OCI-LY1 (cell line): ENCODE results near the gene AGPAT1.

Source experiments
- H2AFZ ChIP-seq: fragments of 200-600 bp; sonication (generic), shearing (Covaris generic); 2 replicates; pipeline ENCODE4 v1.6.0; 2014; ENCODE audit warnings: antibody characterized with exemption, mild to moderate bottlenecking, low read length
- H3F3A ChIP-seq: fragments of 200-600 bp; sonication (generic), shearing (Covaris generic); 2 replicates; pipeline ENCODE4 v1.6.0; 2014; ENCODE audit warnings: mild to moderate bottlenecking, antibody characterized with exemption, low read length, moderate library complexity; ENCODE audit not compliant: insufficient read depth
- H3K27ac ChIP-seq: fragments of 200-600 bp; sonication (generic); 2 replicates; pipeline ENCODE4 v1.5.1; 2014; ENCODE audit warnings: low read length, mixed run types, mild to moderate bottlenecking, low read depth; ENCODE audit not compliant: poor library complexity, severe bottlenecking
- H3K27me3 ChIP-seq: fragments of 200-600 bp; sonication (generic); 2 replicates; pipeline ENCODE4 v1.6.0; 2014; ENCODE audit warnings: antibody characterized with exemption, mild to moderate bottlenecking, low read length, moderate library complexity; ENCODE audit not compliant: insufficient read depth
- H3K36me3 ChIP-seq: fragments of 200-600 bp; sonication (generic); 2 replicates; pipeline ENCODE4 v1.6.1; 2014; ENCODE audit warnings: mild to moderate bottlenecking, antibody characterized with exemption, low read length, moderate library complexity, mixed read lengths; ENCODE audit not compliant: insufficient read depth
- H3K4me1 ChIP-seq: fragments of 200-600 bp; sonication (generic); 2 replicates; pipeline ENCODE4 v1.5.1; 2014; ENCODE audit warnings: mild to moderate bottlenecking, low read length, moderate library complexity; ENCODE audit not compliant: insufficient read depth, severe bottlenecking
- H3K4me2 ChIP-seq: fragments of 200-600 bp; sonication (generic), shearing (Covaris generic); 2 replicates; pipeline ENCODE4 v1.6.1; 2014; ENCODE audit warnings: low read length
- H3K4me3 ChIP-seq: fragments of 200-600 bp; sonication (generic); 2 replicates; pipeline ENCODE4 v1.5.1; 2014; ENCODE audit warnings: low read length, low read depth, mild to moderate bottlenecking, mixed read lengths; ENCODE audit not compliant: poor library complexity, severe bottlenecking
- H3K79me2 ChIP-seq: fragments of 200-600 bp; shearing (Covaris generic); 2 replicates; pipeline ENCODE4 v1.6.1; 2016; ENCODE audit warnings: mixed run types, low read length, mixed read lengths; ENCODE audit not compliant: insufficient read depth
- H3K9ac ChIP-seq: fragments of 200-600 bp; sonication (generic), shearing (Covaris generic); 2 replicates; pipeline ENCODE4 v1.6.1; 2014; ENCODE audit warnings: mild to moderate bottlenecking, low read length, mixed read lengths
- H3K9me2 ChIP-seq: fragments of 200-600 bp; sonication (generic), shearing (Covaris generic); 2 replicates; pipeline ENCODE4 v1.6.1; 2014; ENCODE audit warnings: low read depth, mild to moderate bottlenecking, low read length, mixed read lengths
- H3K9me3 ChIP-seq: fragments of 200-600 bp; shearing (Covaris generic); 2 replicates; pipeline ENCODE4 v1.6.1; 2014; ENCODE audit warnings: low read length, mixed read lengths
- H4K20me1 ChIP-seq: fragments of 200-600 bp; sonication (generic), shearing (Covaris generic); 2 replicates; pipeline ENCODE4 v1.6.0; 2016; ENCODE audit warnings: mild to moderate bottlenecking, low read length; ENCODE audit not compliant: insufficient read depth
- EZH2 ChIP-seq: fragments of 200-600 bp; sonication (generic), shearing (Covaris generic); IDR thresholded peaks from 2 replicates; pipeline ENCODE4 v1.8.0; 2017; ENCODE audit warnings: borderline replicate concordance, mixed run types, mild to moderate bottlenecking, antibody characterized with exemption, low read length, moderate library complexity, mixed read lengths
- TF ChIP-seq, protein P1 (sequence below): fragments of 200-600 bp; sonication (generic), shearing (Covaris generic); IDR thresholded peaks from 2 replicates; pipeline ENCODE4 v1.5.1; 2017; ENCODE audit warnings: mild to moderate bottlenecking, antibody characterized with exemption, low read length, moderate library complexity, mixed read lengths

AGPAT1 gene

DNA sequence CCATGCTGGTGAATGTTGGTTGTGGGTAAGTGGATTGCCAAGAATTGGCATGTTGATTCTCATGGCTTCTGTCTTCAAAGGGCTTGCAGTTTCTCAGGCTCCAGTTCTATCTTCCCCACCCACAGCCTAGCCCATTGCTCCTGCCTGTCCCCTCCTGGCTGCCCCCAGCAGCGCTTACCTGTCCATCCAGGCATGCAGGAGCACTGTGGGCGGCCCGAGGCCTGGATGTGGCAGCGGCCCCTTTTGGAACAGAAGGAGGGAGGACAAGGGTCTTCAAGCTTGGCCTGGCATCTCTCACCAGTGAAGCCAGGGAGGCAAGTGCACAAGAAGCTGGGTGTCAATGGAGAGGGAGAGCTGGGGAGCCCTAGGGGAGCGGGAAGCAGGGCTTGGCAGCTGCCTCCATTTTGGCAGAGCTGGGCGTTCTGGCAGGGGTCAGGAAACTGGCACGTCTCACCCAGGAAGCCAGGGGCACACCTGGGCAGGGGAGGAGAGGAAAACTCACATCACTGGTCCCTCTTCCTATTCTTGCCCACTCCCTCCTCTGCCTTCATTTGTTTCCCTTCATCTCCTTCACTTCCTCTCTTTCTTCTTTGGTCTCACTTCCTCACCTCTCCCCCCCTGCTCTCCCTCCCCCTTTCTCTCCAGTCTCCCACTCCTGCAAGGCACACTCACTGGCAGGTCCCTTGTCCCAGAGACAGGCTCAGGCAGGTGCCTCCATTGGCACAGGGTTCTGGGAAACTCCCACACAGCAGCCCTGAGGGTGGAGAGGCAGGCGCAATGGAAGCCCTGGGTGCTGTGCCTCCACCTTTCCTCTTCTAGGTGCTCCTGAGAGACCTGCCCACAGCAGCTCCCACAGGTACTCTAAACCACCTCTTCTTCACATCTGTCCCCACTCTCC is 46.7 kb upstream of the AGPAT1 start:
- Histone ChIP-seq H3K9ac (no peak overlapping the region), H4K20me1 (no peaks in the 10 kb centered on the region), H3K9me3 (no peaks in the 10 kb centered on the region), H3K4me1 (no peaks in the 10 kb centered on the region), H3K79me2 (no peaks in the 10 kb centered on the region), H3K36me3 (no peaks in the 10 kb centered on the region), H3F3A (no peaks in the 10 kb centered on the region), H3K27me3 (no peaks in the 10 kb centered on the region; the same call in 1 of the 2 replicates), H3K4me2 (no peak overlapping the region), H3K4me3 (no peak overlapping the region), H3K27ac (no peak overlapping the region), H3K9me2 (no peaks in the 10 kb centered on the region), H2AFZ (no peak overlapping the region)
- TF ChIP-seq, protein P1, sequence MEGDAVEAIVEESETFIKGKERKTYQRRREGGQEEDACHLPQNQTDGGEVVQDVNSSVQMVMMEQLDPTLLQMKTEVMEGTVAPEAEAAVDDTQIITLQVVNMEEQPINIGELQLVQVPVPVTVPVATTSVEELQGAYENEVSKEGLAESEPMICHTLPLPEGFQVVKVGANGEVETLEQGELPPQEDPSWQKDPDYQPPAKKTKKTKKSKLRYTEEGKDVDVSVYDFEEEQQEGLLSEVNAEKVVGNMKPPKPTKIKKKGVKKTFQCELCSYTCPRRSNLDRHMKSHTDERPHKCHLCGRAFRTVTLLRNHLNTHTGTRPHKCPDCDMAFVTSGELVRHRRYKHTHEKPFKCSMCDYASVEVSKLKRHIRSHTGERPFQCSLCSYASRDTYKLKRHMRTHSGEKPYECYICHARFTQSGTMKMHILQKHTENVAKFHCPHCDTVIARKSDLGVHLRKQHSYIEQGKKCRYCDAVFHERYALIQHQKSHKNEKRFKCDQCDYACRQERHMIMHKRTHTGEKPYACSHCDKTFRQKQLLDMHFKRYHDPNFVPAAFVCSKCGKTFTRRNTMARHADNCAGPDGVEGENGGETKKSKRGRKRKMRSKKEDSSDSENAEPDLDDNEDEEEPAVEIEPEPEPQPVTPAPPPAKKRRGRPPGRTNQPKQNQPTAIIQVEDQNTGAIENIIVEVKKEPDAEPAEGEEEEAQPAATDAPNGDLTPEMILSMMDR: no peak
- TF ChIP-seq EZH2: no peak

DNA sequence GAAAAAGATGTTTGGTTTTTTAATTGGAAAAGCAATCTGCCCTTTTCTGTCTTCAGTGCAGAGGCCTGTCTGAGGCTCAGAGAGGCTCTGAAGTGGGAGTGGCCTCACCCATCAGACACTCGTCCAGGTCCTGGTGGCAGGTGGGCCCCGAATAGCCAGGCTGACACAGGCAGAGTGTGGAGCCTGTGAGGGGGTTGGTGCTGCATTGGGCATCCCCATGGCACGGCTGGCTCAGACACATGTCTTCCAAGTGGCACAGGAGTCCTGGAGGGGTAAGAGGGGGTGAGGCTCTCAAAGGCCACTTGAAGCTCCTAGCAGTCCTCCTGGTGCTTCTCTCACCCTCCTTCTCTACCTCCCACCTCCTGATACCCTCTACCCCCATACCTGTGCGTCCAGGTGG is 44.1 kb upstream of the AGPAT1 start:
- H3K79me2 ChIP-seq: no peaks in the 10 kb centered on the region

DNA sequence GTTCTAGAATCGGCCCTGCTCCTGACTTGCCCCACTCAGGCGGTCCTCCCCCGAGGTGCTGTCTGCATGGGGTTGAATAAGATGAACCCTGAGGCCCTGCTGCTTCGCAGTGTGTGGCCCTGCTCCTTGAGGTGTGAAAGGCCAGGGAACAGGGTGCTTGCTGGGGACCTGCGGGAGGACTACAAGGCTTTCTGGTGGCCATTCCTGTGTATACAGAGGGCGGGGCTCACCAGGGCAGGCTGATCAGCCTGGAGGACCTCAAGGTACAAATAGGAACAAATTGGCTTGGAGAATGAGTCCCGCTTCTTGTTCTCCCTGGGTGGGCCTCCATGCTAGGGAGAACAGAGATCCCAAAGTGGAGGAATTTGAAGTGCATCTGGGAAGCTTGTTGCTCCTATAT is 42.3 kb upstream of the AGPAT1 start:
- H3K4me2 ChIP-seq: no peak overlapping the region
- no peak overlapping the region for H3K4me3 ChIP-seq
- H3K79me2 ChIP-seq: no peaks in the 10 kb centered on the region
- H3K36me3 ChIP-seq: no peaks in the 10 kb centered on the region
- H2AFZ ChIP-seq: no peak overlapping the region
- no peaks in the 10 kb centered on the region for H3K9me2 ChIP-seq
- H3K27me3 ChIP-seq: no peaks in the 10 kb centered on the region; the same call in 1 of the 2 replicates
- H4K20me1 ChIP-seq: no peaks in the 10 kb centered on the region
- no peaks in the 10 kb centered on the region for H3K4me1 ChIP-seq
- no peaks in the 10 kb centered on the region for H3F3A ChIP-seq
- H3K9me3 ChIP-seq: no peaks in the 10 kb centered on the region
- H3K9ac ChIP-seq: no peak overlapping the region
- TF ChIP-seq, protein P1: no peak
- no peak for TF ChIP-seq EZH2
- H3K27ac ChIP-seq: no peak overlapping the region

More for the DNA sequence above, 44.1 kb upstream of the AGPAT1 start:
- no peak overlapping the region for H3K27ac ChIP-seq
- H3K9me2 ChIP-seq: no peaks in the 10 kb centered on the region
- no peak overlapping the region for H3K9ac ChIP-seq
- no peaks in the 10 kb centered on the region for H3K4me1 ChIP-seq
- H3K36me3 ChIP-seq: no peaks in the 10 kb centered on the region
- H3K4me3 ChIP-seq: no peak overlapping the region
- no peak overlapping the region for H3K4me2 ChIP-seq
- H2AFZ ChIP-seq: no peak overlapping the region
- no peak for TF ChIP-seq EZH2
- TF ChIP-seq, protein P1: no peak
- no peaks in the 10 kb centered on the region for H3K9me3 ChIP-seq
- no peaks in the 10 kb centered on the region for H3F3A ChIP-seq
- H4K20me1 ChIP-seq: no peaks in the 10 kb centered on the region
- no peaks in the 10 kb centered on the region; the same call in 1 of the 2 replicates for H3K27me3 ChIP-seq
